VCaP (cell line): Measurements from ENCODE around the gene OXT.
A peak's percentile ranks its signal among the peaks of the same experiment; 100 is the strongest.
"Not testable (repeated sequence)": the region's sequence is repeated elsewhere in the genome, so short reads cannot be mapped to it uniquely, and the experiment has no call there.

Experiments
- H3K27ac ChIP-seq: fragments of 450-650 bp; 2 replicates; pipeline ENCODE4 v1.5.1; 2017
- CTCF ChIP-seq: fragments of 450-650 bp; conservative IDR thresholded peaks from 2 replicates; pipeline ENCODE4 v1.5.1; 2017; ENCODE audit warnings: mild to moderate bottlenecking, moderate library complexity

OXT gene

GRCh38 chr20:3045042-3045815 lies 26.2 kb upstream of the OXT start:
- peak overlapping the region; percentile 96 for H3K27ac ChIP-seq
- no peak for TF ChIP-seq CTCF

GRCh38 chr20:3045816-3046676 lies 25.4 kb upstream of the OXT start, which contains the start of gene MRPS26:
MRPS26 (plus strand) TSS chr20:3046052; CDS start chr20:3046069, 17 bp downstream.
- TF ChIP-seq CTCF = no peak
- peak within 1 kb of the TSS; percentile 96 for H3K27ac ChIP-seq

- H3K27ac ChIP-seq = peak overlapping the region; percentile 96
- TF ChIP-seq CTCF = no peak
These were observed 24.6 kb upstream of the OXT start for GRCh38 chr20:3046677-3047462.

GRCh38 chr20:3047486-3048419 lies 23.7 kb upstream of the OXT start:
- peak overlapping the region; percentile 96 for H3K27ac ChIP-seq
- no peak for TF ChIP-seq CTCF

GRCh38 chr20:3051385-3052019 lies 19.9 kb upstream of the OXT start:
- no peak for TF ChIP-seq CTCF
- no peak overlapping the region for H3K27ac ChIP-seq

- H3K27ac ChIP-seq = no peak overlapping the region
- no peak for TF ChIP-seq CTCF
These were observed 11.9 kb upstream of the OXT start for GRCh38 chr20:3059489-3059888.

GRCh38 chr20:3064119-3064518 lies 7.3 kb upstream of the OXT start:
- not testable (repeated sequence) for H3K27ac ChIP-seq
